ENCODE results near the gene C1orf185.

C1orf185 gene

GRCh38 chr1:51100264-51100880 is 1.7 kb upstream of the C1orf185 start:
- no peak overlapping the region for H3K27ac ChIP-seq (replicated peaks)
- DNase-seq (ENCODE audit: low read depth in 1 of 2, low spot score in 1 of 2), result no peak
- no peaks in the 10 kb centered on the region for H3K27me3 ChIP-seq (ENCODE audit: insufficient read depth, poor library complexity, severe bottlenecking)
- H3K4me3 ChIP-seq (replicated peaks; ENCODE audit: insufficient read depth, low read length), result no peak overlapping the region
- TF ChIP-seq, protein P1, sequence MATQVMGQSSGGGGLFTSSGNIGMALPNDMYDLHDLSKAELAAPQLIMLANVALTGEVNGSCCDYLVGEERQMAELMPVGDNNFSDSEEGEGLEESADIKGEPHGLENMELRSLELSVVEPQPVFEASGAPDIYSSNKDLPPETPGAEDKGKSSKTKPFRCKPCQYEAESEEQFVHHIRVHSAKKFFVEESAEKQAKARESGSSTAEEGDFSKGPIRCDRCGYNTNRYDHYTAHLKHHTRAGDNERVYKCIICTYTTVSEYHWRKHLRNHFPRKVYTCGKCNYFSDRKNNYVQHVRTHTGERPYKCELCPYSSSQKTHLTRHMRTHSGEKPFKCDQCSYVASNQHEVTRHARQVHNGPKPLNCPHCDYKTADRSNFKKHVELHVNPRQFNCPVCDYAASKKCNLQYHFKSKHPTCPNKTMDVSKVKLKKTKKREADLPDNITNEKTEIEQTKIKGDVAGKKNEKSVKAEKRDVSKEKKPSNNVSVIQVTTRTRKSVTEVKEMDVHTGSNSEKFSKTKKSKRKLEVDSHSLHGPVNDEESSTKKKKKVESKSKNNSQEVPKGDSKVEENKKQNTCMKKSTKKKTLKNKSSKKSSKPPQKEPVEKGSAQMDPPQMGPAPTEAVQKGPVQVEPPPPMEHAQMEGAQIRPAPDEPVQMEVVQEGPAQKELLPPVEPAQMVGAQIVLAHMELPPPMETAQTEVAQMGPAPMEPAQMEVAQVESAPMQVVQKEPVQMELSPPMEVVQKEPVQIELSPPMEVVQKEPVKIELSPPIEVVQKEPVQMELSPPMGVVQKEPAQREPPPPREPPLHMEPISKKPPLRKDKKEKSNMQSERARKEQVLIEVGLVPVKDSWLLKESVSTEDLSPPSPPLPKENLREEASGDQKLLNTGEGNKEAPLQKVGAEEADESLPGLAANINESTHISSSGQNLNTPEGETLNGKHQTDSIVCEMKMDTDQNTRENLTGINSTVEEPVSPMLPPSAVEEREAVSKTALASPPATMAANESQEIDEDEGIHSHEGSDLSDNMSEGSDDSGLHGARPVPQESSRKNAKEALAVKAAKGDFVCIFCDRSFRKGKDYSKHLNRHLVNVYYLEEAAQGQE (IDR thresholded peaks at IDR 0.05; ENCODE audit: insufficient replicate concordance, low read depth), result no peak
- no peak for TF ChIP-seq POLR2AphosphoS5 (IDR thresholded peaks at IDR 0.05; ENCODE audit: low read depth)
- TF ChIP-seq, protein P2, sequence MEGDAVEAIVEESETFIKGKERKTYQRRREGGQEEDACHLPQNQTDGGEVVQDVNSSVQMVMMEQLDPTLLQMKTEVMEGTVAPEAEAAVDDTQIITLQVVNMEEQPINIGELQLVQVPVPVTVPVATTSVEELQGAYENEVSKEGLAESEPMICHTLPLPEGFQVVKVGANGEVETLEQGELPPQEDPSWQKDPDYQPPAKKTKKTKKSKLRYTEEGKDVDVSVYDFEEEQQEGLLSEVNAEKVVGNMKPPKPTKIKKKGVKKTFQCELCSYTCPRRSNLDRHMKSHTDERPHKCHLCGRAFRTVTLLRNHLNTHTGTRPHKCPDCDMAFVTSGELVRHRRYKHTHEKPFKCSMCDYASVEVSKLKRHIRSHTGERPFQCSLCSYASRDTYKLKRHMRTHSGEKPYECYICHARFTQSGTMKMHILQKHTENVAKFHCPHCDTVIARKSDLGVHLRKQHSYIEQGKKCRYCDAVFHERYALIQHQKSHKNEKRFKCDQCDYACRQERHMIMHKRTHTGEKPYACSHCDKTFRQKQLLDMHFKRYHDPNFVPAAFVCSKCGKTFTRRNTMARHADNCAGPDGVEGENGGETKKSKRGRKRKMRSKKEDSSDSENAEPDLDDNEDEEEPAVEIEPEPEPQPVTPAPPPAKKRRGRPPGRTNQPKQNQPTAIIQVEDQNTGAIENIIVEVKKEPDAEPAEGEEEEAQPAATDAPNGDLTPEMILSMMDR (IDR thresholded peaks at IDR 0.05; ENCODE audit: insufficient read depth, low read length), result no peak

DNA sequence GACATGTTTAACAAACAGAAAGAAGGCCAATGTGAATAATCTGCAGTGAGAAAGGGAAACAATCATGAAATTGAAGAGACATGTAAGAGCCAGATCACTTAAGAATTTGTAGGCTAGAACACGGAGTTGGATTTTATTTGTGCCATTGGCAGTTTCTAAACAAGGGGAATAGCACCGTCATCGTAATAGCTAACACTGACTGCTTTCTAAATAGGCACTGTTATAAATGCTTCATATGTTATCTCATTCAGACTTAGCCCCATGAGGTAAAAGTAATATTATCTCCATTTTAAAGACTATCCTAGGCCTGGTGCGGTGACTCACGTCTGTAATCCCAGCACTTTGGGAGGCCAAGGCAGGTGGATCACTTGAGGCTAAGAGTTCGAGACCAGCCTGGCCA is 12.1 kb downstream of the C1orf185 start:
- no peak for DNase-seq (ENCODE audit: low read depth in 1 of 2, low spot score in 1 of 2)
- TF ChIP-seq, protein P2 (IDR thresholded peaks at IDR 0.05; ENCODE audit: insufficient read depth, low read length), result no peak
- TF ChIP-seq SPI1 (IDR thresholded peaks at IDR 0.05; ENCODE audit: borderline replicate concordance, low read depth) (no peak), GABPA (IDR thresholded peaks at IDR 0.05; ENCODE audit: low read depth) (no peak), POLR2AphosphoS5 (IDR thresholded peaks at IDR 0.05; ENCODE audit: low read depth) (no peak)
- TF ChIP-seq, protein P1 (IDR thresholded peaks at IDR 0.05; ENCODE audit: insufficient replicate concordance, low read depth), result no peak
- Histone ChIP-seq H3K27ac (replicated peaks) (no peak overlapping the region), H3K4me3 (replicated peaks; ENCODE audit: insufficient read depth, low read length) (no peak overlapping the region), H3K27me3 (ENCODE audit: insufficient read depth, poor library complexity, severe bottlenecking) (no peaks in the 10 kb centered on the region)

DNA sequence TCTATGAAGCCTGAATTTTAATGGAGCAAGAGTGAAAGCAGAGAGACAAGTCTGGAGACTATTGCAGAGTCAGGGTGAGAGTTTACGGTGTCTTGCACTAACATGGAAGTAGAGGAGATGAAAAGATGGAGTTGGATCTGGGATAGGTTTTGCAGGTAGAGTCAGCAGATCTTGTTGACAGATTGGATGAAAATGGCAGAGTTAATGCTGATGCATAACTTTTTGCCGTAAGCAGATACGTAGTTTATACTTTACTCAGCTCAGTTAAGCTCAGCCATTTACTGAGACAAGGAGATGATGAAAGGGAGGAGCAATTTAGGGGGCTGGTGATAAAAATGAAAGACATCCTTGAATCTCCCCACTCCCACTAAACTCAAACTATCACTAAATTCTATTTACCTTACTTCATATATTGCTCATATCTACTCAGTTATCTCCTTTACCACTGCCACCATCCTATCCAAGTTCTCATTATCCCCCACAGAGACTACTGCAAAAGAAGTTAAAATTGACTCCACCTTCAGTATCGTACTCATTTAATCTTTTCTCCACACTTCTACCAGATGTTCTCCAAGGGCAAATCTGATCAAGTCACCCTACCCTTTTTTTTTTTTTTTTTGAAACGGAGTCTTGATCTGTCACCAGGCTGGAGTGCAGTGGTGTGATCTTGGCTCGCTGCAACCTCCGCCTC is 13.8 kb downstream of the C1orf185 start:
- Histone ChIP-seq H3K27me3 (ENCODE audit: insufficient read depth, poor library complexity, severe bottlenecking) (no peaks in the 10 kb centered on the region), H3K27ac (replicated peaks) (no peak overlapping the region), H3K4me3 (replicated peaks; ENCODE audit: insufficient read depth, low read length) (no peak overlapping the region)
- no peak for TF ChIP-seq SPI1 (IDR thresholded peaks at IDR 0.05; ENCODE audit: borderline replicate concordance, low read depth)
- TF ChIP-seq POLR2AphosphoS5 (IDR thresholded peaks at IDR 0.05; ENCODE audit: low read depth), result no peak
- TF ChIP-seq GABPA (IDR thresholded peaks at IDR 0.05; ENCODE audit: low read depth), result no peak
- TF ChIP-seq, protein P2 (IDR thresholded peaks at IDR 0.05; ENCODE audit: insufficient read depth, low read length), result no peak
- TF ChIP-seq, protein P1 (IDR thresholded peaks at IDR 0.05; ENCODE audit: insufficient replicate concordance, low read depth), result no peak
- DNase-seq (ENCODE audit: low read depth in 1 of 2, low spot score in 1 of 2), result no peak

All from HL-60 (cell line).